ENCODE data around the gene EML4.
"Not testable (repeated sequence)": the region's sequence is repeated elsewhere in the genome, so short reads cannot be mapped to it uniquely, and the experiment has no call there.

Gene EML4

GRCh38 chr2:42338567-42339190 is 169.5 kb downstream of the EML4 start:
- no peak for DNase-seq

- DNase-seq: no peak
These were observed 170.2 kb downstream of the EML4 start for GRCh38 chr2:42339191-42339912.

GRCh38 chr2:42340045-42340937 is 171.1 kb downstream of the EML4 start:
- DNase-seq: no peak

- no peak for DNase-seq
These were observed 171.9 kb downstream of the EML4 start for GRCh38 chr2:42340938-42341636.

GRCh38 chr2:42342061-42342794 is 173.1 kb downstream of the EML4 start:
- DNase-seq: no peak

- DNase-seq: no peak
These were observed 173.7 kb downstream of the EML4 start for GRCh38 chr2:42342795-42343241.

GRCh38 chr2:42345986-42346385 is 176.8 kb downstream of the EML4 start:
- DNase-seq: no peak

GRCh38 chr2:42346856-42347255 is 177.7 kb downstream of the EML4 start:
- DNase-seq: not testable (repeated sequence)

- not testable (repeated sequence) for DNase-seq
These were observed 178.4 kb downstream of the EML4 start for GRCh38 chr2:42347518-42347917.

- no peak for DNase-seq
These were observed 179.1 kb downstream of the EML4 start for GRCh38 chr2:42348113-42348805.

- DNase-seq: no peak
These were observed 181.4 kb downstream of the EML4 start for GRCh38 chr2:42350434-42351063.

GRCh38 chr2:42351864-42352263 is 182.7 kb downstream of the EML4 start:
- DNase-seq: no peak

- no peak for DNase-seq
These were observed 184.8 kb downstream of the EML4 start for GRCh38 chr2:42353792-42354429.

GRCh38 chr2:42359304-42359964 is 190.3 kb downstream of the EML4 start:
- peak in 1 of 2 donors; percentile 21 for DNase-seq

- DNase-seq: peak; percentile 3 to 11
These were observed 190.9 kb downstream of the EML4 start for GRCh38 chr2:42359965-42360483.

- peak in 1 of 2 donors; percentile 5 for DNase-seq
These were observed 191.3 kb downstream of the EML4 start for GRCh38 chr2:42360493-42360889.

- DNase-seq: peak; percentile 96 to 97
These were observed 192.0 kb downstream of the EML4 start, which contains the start of gene COX7A2L for GRCh38 chr2:42360890-42361727. COX7A2L (minus strand) TSS chr2:42361217; CDS start chr2:42361161, 56 bp downstream.

GRCh38 chr2:42361728-42362283 is 192.7 kb downstream of the EML4 start:
- DNase-seq: no peak

Measured in CD4-positive, alpha-beta T cell treated with Interleukin-1 beta for 1 hour (primary cell).